ENCODE measurements around the gene C10orf62. TPM values are rescaled to one million over a fixed set of nuclear protein-coding genes. Genes with fewer than 3 reads are reported as not detected.

C10orf62 gene, protein sequence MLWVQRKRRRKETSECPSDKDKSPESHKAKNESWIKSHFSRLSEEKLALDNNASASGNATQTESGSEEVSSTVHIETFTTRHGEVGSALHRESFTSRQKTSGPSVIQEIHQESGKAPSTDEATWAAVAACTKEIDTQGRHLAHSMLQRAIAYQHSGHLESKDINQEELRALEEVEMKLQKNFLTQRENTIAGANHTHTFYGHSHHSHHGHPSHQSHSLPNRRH
- not detected for total RNA-seq
- under 1 TPM in 2 of 6 donors, not detected in 4; 0.14 to 0.15 TPM for polyA plus RNA-seq (ENCODE audit: insufficient read length in 6 of 6)
- long read RNA-seq, donor 1, partial matches to known transcripts = 0 of 1 reads
- long read RNA-seq, donor 1, other reads (novel, unspliced or antisense) = 0 of 1 reads
- long read RNA-seq, donor 2 = 0 reads
- long read RNA-seq, donor 3 = 0 reads
- long read RNA-seq, donor 4 = 0 reads
- long read RNA-seq, donor 5 = 0 reads
- long read RNA-seq, donor 6 = 0 reads
- long read RNA-seq, donor 7 = 0 reads
- long read RNA-seq, donor 8, partial matches to known transcripts = 0 of 1 reads
- long read RNA-seq, donor 8, other reads (novel, unspliced or antisense) = 0 of 1 reads
- long read RNA-seq, donor 9 = 0 reads
- long read RNA-seq, donor 10 = 0 reads
- long read RNA-seq, donor 11 = 0 reads
- long read RNA-seq, donor 12 = 0 reads

DNA sequence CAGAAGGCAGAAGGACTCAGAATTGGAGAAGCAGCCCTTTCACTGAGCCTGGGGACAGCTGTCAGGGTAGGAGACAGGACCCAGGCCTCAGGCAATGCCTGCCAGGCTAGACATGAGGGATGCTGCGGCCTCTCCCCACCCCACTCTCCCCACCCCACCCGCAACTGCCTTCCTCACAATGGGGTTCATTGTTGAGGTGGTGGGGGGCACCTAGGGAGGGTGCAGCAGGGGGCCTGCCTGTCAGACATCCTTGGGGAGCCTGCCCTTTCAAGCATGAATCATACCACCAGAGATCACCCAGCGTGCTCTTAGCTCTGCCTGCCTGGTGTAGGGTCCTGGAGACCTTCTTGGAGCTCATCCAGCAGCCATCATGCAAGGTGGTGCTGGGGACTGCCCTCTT lies at the start of gene C10orf62:
C10orf62 (plus strand) TSS at position 243 of the 400 bp plus-strand sequence. CDS start 177 bp downstream, outside the sequence.
- DNase-seq (peak in 1 of 4 donors; percentile 20), ATAC-seq (no peak)
- H3K9me3 ChIP-seq = no peaks in the 10 kb centered on the region
- no peak within 1 kb of the TSS for H3K27ac ChIP-seq
- intact Hi-C loops (cut with DNase I) = no loop called here
- H3K27me3 ChIP-seq = no peaks in the 10 kb centered on the region
- H3K4me1 ChIP-seq = no peaks in the 10 kb centered on the region
- H3K4me3 ChIP-seq = no peak within 1 kb of the TSS
- TF ChIP-seq, protein P1, sequence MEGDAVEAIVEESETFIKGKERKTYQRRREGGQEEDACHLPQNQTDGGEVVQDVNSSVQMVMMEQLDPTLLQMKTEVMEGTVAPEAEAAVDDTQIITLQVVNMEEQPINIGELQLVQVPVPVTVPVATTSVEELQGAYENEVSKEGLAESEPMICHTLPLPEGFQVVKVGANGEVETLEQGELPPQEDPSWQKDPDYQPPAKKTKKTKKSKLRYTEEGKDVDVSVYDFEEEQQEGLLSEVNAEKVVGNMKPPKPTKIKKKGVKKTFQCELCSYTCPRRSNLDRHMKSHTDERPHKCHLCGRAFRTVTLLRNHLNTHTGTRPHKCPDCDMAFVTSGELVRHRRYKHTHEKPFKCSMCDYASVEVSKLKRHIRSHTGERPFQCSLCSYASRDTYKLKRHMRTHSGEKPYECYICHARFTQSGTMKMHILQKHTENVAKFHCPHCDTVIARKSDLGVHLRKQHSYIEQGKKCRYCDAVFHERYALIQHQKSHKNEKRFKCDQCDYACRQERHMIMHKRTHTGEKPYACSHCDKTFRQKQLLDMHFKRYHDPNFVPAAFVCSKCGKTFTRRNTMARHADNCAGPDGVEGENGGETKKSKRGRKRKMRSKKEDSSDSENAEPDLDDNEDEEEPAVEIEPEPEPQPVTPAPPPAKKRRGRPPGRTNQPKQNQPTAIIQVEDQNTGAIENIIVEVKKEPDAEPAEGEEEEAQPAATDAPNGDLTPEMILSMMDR (IDR thresholded peaks at IDR 0.05) = no peak
- no peaks in the 10 kb centered on the region for H3K36me3 ChIP-seq

DNA sequence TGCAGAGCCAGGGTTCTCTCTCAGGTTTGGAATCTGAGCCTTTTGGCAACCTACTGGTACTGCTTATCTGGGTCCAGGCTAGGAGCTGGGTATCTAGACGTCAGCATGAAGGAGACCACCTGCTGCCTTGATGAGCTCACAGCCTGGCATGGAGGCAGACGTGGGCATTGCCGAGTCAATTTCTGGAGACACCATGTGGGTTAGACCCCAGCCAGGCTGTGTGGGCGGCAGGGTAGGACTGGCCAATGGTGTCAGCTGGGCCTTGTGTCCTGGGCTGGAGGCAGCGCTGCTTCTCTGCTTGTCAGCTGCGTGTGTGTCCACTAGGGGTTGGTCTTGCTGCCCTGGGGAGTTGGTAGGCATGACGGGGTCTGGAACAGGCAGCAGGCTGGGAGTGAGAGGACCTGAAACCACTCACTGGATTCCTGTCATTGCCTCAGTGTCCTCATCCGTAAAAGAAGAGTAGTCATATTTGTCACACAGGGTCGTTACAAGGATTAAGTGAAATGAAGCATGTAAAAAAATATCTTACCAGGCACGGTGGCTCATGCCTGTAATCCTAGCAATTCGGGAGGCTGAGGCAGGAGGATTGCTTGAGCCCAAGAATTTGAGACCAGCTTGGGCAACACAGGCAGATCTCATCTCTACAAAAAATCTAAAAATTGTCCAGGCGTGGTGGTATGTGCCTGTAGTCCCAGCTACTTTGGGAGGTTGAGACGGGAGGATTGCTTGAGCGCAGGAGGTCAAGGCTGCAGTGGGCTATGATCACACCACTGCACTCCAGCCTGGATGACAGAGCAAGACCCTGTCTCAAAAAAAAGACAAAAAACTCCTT lies 48.6 kb upstream of the C10orf62 start:
- peak in 1 of 4 donors; percentile 34 for DNase-seq
- TF ChIP-seq, protein P1 (IDR thresholded peaks at IDR 0.05) = no peak
- no peak overlapping the region for H3K4me3 ChIP-seq
- peaks cover 34 to 53% of the 10 kb centered on the region in 2 donors for H3K4me1 ChIP-seq
- peak overlapping the region; percentile 87 to 92 for H3K27ac ChIP-seq
- intact Hi-C loops (cut with DNase I) = no loop called here
- ATAC-seq = no peak
- H3K27me3 ChIP-seq = no peaks in the 10 kb centered on the region
- no peaks in the 10 kb centered on the region for H3K36me3 ChIP-seq
- H3K9me3 ChIP-seq = no peaks in the 10 kb centered on the region

DNA sequence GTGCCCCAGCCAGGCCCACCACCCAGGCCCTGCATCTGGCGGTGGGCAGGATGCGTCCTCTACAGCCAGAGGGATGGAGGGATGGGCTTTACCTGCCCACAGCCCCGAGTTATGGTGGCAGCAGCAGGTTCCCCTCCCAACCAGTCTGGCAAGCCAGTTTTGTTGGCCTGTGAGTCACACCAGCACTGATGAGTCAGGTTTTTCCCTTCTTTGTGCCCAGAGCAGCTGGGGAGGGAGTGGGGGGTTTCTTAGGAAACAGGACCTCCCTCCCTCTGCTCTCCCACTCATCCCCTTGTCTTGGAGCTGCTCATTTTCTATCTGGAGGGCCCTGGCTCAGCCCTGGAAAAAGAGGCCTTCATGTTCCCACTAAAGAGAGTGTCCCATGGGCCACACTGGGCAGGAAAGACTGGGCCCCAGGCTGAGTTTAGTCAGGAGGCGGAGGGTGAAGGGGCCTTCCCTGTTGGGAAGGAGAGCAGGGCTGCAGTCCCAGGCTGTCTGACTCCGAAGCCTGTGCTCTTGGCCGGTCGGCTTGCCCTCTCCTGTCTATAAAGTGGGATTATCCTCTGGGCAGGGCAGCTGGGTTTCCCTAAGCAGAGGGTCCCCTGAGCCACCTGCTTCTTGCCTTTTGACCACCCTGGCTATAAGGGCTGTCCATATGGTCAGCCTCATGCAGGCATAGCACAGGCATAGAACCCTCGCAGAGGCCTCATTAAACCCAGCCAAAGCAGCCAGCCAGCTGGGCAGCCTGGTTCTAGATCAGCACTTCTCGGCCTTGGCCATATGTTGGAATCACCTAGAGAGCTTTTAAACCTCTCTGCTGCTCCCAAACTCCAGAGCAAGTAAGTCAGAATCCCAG lies 47.1 kb upstream of the C10orf62 start:
- H3K36me3 ChIP-seq = no peaks in the 10 kb centered on the region
- DNase-seq (peak in 1 of 4 donors; percentile 81), ATAC-seq (peak; percentile 79)
- H3K27ac ChIP-seq = peak overlapping the region; percentile 87 to 92
- intact Hi-C loops (cut with DNase I) = no loop called here
- no peaks in the 10 kb centered on the region for H3K9me3 ChIP-seq
- TF ChIP-seq, protein P1 (IDR thresholded peaks at IDR 0.05) = no peak
- H3K27me3 ChIP-seq = no peaks in the 10 kb centered on the region
- no peak overlapping the region for H3K4me3 ChIP-seq
- H3K4me1 ChIP-seq = peaks cover 34 to 61% of the 10 kb centered on the region in 2 donors

DNA sequence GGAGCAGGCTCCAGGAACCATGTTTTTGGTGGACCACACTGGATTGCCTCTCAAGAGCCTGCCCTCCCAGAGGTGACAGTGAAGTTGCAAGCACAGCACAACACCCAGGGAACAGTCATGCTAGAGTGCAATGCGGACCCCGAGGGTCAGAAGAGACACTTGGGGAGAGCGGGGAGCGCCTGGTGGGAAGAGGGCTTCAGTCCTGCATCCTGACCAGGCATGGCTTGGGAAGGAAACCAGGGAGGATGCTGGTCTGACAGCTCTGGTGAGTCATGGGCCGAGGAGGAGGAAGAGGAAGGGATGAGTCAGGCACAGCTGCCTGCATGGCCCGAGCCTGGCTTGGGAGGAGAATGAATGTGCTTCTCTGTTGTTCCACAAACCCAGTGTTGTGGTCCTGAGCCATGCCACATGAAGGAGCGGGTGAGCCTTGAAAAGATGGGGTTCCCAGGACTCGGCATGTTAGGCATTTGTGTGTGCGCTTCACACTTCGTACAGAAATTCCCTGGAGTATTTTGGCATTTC lies 46.4 kb upstream of the C10orf62 start:
- Histone ChIP-seq H3K27ac (peak overlapping the region; percentile 87 to 92), H3K9me3 (no peaks in the 10 kb centered on the region), H3K4me3 (no peak overlapping the region), H3K36me3 (no peaks in the 10 kb centered on the region), H3K27me3 (no peaks in the 10 kb centered on the region), H3K4me1 (peaks cover 34 to 66% of the 10 kb centered on the region in 2 donors)
- TF ChIP-seq, protein P1 (IDR thresholded peaks at IDR 0.05) = no peak
- ATAC-seq (peak; percentile 85), DNase-seq (peak in 2 of 4 donors; percentile 89 to 91)
- intact Hi-C loops (cut with DNase I) = no loop called here

Measured in left lung (tissue), 14 donors.